ENCODE results near the gene GATA5.

The GATA5 gene

DNA sequence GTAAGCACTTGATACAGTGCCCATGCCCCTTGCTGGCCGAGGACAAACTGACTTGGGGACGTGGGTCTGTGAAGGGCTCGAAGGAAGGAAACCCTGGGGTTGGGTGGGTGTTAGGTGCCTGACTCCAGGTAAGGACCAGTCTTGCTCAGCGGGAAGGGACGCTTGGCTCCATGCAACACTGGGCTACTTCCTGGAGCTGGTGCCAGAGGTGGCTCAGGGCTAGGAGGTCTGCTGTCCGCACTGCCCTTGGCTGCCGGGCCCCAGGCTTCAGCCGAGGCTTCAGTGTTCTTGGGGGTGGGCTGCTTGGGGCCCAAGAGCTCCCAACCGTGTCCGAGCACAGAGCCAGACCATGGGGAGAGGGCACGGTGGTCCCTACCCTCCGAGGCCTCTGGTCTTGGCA lies 5.3 kb downstream of the GATA5 start:
- DNase-seq = no peak

DNA sequence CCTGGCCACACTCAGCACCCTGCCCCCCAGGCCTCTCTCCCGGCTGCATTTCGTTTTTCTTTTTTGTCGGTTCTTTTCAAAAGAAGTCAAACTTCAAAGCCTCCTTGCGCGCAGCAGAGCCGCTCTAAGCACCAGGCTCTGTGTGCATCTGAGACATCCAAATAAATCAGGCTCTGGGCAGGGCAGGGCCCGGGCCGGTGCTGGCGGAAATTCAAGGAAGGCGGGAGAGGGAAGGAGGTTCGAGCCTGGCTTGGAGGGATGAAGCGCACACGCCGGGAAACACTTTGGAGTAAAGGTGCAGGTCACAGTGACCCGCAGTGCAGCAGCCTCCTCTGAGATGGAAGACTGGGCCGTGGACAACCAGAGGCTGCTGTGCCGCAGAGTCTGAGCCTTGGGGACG lies 5.8 kb downstream of the GATA5 start:
- no peak for DNase-seq

DNA sequence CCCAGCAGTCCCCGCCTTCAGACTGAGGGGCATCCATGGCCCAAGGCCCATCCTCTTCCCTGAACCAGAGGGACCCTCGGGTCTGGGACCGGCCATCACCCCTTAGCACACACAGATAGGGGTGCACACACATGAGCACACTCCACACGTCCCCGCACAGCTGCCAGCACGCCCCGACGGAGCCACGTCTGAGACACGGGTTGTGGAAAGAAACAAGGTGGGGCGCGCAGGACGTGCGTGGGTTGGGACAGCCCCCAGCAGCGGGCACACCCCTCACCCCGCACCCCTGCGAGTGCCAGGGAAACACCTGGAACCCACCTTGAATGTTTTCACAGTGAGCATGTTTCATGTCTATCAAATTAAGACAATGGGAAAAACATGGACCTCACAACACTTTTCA lies 6.4 kb downstream of the GATA5 start:
- DNase-seq = no peak

DNA sequence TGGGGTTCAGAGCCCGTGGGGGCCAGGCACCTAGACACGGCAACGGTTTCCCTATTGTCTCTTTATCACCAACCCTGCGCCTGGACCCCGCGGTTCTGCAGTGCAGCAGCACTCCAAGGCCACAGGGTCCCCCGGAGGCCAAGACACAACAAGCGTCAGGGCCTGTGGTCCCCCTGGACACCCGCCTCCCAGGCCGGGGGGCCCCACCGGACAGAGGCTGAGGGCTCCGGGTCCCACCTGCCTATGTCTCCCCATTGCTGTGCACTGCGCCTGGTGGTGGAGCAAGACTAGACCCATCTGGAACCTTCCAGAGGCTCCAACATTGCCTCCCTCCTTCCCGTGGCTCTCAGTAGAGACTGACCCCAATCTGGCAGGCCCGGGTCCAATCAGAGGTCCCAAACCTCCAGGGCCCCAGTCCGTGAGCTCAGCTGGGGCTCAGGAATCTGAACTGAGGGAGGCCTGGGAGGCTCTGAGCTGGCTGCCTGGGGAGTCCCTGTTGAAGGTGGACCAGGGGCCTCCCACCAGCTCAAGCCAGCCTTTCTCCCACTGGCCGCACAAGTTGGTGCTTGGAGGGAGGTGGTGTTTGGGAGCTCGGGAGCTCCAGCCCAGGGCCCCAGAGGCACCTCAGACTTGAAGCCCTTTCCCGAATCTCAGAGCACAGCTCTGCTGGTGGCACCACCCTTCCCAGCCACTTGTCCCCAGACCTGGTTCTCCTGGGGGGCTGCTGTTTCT lies 8.8 kb downstream of the GATA5 start:
- no peak for DNase-seq

DNA sequence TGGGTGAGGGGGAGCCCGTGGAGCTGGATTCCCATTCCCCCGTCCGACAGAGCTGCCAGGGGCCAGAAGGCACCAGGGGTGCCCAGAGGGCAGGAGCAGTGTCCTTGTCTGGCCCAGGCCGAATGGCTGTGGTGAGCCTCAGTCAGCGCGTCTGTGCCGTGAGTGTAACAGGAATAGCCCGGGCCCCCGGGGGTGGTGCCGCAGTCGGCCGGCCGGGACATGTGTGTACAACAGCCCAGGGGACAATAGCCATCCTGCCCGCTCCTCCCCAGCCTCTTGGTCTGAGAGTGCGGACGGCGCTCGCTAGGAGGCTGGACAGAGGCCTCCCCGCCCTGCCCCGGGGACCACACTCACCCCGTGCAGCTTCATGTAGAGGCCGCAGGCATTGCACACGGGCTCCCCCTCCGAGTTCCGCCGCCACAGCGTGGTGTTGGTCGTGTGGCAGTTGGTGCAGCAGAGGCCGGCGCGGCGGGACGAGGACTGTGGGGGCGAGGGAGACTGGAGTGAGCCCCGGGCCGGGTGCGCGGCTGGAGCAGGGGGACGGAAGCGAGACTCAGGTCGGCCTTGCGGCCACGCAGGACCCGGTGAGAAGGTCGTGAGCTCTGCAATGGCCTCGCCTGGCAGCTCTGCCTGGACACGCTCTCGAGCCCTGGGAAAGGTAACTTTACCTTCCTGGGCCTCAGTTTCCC lies 9.6 kb downstream of the GATA5 start:
- no peak for DNase-seq

DNA sequence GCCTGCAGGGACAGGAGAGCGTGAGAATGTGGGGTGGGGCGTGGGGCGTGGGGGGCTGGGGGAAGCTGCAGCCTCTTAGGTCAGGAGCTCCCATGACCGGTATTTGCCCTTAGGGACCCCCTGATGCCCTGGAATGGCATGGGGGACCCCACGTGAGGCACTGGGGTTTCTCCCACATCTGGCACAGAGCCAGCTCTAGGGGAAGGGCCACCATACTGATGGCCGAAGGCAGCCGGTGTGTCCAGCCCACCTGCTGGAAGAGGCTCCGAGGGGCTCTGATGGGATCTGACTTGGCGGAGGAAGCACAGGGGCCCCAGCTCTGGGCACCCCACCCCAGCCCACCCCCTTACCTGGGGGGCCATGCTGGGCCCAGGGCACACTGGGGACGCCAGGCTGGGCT lies 10.8 kb downstream of the GATA5 start:
- DNase-seq = no peak

DNA sequence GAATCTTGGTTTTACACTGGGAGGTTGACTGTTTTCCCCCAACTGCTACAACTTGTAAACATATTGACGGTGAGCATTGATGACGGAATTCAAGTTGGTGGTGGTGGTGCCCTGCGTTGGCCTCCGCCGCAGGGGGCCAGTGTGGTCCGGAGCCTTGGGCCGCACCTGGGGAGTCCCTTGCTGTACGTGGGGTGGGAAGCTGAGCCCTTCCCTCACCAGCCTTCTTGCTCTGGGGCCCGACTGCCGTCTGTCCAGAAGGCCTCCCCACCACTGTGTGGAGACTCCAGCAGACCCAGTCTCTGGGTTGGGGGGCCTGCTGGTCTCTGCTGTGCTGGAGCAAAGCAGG lies 11.4 kb downstream of the GATA5 start:
- DNase-seq = no peak

DNA sequence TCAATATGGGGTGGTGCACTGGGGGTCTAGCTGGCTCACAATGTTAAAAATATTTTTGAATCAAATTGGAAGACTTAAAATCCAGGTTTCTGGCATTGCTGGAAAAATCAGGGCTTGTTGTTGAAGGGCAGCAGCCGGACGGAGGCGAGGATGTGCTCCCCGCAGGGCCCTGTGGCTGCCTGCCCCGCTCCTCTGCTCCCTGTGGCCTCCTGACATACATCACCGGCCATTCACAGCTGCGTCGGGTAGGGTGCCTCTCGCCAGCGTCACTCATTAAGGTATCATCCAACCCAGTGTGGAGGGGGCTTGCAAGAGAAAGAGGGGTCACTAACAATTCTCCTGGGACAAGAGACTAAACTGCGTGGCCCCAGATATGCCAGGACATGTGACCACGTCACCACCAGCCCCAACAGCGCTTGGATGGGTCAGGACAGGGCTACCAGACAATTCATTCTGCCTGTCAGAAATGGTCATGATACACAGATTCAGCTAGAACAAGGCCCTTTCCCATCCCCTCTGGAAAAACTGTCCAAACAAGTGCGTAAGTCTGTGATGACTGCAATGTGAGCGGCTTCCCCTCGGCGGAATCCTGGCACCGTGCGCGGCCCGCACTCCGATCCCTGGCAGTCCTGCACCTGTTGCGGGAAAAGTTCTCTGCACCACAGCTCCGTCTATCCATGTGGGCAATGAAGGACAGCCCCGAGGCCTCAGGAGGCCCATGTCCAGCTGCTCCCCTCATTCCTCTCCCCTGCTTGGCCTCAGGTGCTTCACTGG lies 12.0 kb downstream of the GATA5 start:
- no peak for DNase-seq

DNA sequence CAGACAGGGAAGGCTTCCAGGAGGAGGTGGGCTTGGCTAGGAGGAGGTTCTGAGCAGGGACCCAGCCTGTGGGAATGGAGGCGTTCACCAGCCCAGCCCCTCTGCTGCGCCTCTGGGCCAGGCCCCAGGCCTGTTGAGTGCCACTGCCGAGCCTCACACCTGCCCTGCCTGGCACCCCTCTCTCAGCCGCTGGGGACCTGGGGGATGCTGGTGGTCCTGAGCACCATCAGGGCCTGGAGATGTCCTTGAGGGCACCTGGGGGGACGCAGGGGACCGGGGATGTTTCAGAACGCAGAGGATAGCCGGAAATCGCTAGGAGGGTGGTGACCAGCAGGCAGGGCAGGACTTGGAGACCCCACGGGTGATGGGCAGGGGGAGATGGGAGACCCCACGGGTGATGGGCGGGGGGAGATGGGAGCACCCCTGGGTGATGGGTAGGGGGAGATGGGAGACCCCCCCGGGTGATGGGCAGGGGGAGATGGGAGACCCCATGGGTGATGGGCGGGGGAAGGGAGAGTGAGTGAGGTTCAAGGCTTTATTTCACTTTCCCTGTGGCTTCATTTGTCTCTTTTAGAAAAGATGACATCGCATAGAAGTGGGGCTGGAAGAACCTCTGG lies 12.7 kb downstream of the GATA5 start:
- DNase-seq = no peak

DNA sequence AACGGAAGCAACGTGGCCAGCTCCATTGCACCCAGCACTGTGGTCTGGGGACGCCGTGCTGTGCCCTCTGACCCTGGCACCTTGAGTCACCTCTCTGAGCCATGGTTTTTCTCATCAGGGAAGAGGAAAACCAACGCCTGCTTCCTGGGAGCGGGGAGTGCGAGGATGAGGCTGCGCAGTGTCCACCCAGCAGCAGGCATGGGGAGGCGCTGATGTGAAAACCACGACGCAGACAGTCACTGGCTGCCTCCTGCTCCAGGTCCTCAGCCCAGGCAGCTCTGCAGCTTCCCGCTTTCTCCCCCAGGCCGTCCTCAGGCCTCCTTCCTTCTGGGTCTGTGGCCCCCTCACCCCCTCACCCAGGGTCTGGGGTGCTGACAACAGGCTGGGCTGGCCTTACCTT lies 14.0 kb downstream of the GATA5 start:
- DNase-seq = no peak

DNA sequence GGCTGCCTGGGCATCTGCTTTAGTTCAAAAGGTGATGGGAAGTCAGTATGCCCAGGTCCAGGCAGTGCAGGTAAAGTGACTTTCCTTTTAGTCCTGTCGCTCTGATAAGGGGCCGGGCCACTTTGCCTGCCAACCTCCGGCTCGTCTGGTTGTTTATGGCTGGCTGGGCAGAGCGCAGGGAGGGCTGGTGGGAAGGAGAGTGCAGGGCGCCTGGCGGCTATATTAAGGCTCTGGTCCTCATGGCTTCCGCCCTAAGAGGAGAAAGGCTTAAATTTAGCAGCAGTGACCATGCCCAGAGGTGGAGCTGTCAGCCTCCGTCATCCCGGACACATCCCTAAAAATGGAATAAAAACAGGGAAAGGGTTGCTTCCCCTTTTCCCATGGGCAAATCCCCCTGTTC lies 14.6 kb downstream of the GATA5 start:
- no peak for DNase-seq

DNA sequence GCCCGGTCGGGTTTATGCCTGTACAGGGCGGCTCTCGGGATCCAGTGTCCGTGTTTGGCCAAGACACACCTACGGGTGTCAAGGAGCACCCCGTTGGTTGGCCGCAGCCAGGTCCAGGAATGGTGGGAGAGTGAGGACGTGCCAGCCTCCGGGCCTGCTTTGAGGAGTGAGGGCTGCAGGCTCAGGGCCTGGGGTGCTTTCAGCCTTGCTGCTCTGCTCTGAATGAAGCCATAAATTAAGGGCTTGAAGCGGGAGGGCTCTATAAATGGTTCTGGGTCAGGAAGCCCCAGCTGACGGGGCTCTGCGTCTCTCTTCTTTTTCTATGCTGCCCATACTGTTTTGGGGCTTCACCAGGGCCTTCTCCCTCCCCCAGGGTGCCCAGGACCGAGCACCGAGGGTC lies 15.1 kb downstream of the GATA5 start:
- DNase-seq = no peak

DNA sequence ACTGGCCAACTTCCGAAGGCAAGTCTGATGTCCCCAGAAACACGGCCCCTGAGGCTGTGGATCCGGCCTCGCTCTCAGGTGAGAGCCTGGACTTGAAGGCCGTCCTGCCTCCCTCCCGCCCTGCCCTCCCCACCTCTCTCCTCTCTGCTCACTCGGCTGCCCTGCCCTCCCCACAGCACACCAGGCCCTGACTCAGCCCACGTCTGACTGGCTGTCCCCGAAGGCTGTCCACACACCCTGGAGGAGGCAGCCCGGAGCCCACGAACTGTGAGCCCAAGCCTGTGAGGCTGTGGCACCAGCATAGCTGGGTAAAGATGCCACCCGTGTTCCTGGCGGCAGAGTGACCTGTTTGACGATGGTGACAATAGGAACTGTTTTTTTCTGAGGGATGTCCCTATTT lies 16.3 kb downstream of the GATA5 start:
- no peak for DNase-seq

DNA sequence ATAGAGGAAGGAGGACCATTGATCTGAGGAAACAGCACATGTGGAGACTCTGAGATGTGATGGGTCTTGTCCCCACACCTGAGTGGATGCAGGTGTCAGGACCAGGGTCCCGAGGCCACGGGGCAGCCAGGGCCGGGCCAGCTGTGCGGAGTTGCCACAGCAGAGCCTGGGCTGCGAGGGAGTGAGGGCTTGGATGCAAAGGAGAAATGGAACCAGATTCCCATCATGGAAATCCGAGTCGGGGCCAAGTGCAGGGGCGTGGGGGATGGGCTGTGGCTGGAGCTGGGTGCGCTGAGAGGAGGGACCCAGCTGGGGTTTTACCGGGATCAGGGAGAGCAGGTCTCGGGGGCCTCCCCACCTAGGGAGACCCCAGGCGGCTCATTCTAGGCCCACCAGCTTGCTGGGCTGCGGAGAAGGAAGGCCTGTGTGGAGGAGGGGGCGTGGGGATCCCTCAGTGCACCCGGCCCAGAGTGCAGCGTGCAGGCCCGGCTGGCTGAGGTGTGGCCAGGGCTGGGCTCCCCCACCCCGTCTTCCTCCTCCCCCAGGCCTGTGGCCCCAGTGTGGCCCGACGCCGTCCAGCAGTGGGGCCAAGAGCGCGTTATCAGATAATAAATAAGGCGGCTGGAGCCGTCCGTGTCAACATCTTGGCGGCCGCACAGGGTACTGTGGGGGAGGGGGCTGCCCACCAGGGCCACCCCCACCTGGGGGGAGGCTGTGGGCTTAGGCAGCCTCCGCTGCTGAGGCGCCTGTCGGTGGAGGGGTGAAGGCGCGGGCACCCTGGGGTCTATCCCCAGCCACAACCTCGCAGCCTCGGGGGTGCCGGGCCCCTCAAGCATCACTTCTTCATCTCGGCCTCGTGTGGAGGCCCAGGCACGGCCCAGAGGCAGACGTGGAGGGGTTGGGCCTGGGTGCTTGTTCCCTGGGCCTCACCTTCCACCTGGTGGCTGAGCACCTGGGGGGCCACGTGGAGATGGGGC lies 17.2 kb downstream of the GATA5 start:
- no peak for DNase-seq

DNA sequence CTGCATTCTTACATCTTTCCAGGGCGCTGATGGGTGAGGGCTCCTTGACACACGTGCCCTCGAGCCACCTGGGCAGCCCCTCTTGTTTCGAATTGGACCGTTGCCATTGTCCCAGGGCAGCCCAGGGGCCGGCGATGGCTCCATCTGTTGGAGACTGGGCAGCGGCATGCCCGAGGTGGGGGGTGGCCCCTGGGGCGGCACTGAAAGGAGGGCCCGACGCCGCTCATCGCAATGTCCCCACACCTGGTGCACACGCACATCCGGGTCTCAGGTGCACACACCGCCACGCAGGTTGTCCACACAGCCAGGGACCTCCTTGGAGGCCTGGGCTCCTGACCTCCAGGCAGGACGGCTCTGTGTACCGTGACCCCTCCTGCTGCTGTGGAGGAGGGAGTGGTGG lies 18.0 kb downstream of the GATA5 start:
- DNase-seq = no peak

DNA sequence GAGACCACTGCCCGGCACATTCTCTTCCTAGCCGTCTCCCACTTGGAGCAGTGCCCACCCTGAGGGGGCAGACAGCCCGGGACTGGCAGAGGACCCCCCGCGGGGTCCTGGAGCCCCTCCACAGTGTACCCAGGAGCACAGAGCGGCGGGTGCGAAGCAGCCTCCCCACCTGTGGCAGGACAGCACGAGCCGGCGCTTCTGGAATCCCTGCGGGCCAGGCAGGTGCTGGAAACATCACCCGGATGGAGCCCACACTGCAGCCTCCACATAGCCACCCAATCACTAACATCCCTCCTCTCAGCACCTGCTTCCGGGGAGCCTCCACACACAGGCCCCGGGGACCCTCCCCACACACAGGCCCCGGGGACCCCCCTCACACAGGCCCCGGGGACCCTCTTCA lies 18.7 kb downstream of the GATA5 start:
- DNase-seq = no peak

DNA sequence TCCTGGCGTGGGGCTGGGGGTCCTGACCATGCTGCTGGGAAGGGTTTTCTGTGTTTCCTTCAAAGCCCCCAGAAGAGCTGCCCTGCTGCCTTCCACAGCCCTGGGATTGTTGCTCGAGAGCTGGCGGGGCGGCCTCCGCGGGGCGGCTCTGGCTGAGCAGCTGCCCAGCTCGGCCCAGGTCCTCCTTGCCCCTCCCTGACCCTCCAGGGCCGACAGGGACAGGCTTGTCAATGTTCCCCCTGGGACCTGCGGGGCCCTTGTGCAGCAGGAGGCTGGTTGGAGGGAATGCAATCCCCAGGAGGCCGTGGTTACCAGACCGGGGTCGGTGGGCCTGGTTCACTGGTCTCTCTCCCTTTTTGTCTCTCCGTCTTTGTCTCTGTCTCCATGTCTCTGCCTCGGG lies 19.9 kb downstream of the GATA5 start:
- DNase-seq = no peak

DNA sequence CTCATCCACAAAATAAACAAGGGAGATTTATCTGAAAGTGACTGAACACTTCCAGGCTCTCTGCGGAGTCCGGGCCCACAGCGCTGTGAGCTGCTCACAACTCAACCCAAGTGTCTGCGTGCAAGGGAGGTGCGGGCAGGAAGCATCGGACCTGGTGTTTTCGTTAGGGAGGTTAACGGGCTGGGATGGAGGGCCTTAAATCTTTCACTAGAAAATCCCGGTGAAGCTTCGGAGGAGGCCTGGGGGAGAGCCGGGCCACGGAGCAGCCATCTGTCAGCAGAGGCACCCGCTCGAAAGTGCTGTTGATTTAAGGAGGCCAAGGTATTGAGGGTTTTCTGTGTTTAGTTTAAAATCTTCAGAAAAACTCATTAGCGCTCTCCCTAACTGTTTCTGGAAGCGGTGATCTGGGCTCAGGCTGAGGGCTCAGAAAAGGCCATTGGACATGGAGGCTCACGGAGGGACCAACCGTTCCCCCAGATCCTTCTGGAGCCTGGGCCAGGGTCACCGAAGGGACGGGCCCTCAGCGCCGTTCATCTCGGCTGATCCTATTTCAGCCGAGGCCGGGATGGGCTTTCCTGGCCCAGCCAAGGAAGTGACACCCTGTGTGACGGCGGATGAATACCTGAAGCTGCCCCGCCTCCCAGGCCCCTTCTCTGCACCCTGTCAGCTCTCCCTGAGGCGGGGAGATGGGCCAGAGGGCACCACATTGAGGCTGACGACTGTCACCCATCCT lies 20.7 kb downstream of the GATA5 start:
- no peak for DNase-seq

DNA sequence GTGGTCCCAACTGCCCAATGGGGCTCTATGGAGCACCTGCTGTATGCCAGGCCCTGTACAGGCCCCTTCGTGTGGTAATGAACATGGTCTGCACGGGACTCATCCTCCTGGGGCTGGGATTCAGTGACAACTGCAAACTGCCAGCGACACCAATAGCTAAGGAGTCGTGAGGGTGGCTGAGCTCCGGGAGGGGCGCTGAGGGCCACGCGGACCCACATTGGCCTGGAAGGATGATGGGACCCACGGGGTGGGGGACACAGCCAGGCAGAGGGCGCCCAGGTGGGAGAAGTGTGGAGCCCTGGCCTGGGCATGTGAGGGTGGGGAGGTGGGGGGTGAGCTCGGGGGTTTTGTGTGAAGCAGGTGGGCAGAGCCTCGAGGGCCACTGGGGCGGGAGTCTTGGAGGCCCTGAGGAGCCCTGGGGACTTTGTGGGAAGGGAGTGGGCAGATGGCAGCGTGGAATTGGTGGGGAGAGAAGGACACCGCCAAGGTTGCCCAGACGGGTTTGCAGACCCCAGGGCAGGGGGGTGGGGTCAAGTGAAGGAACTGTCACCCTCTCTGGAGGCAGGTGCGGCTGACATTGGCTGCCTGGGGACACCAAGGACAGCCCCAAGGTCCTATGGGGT lies 22.5 kb downstream of the GATA5 start:
- no peak for DNase-seq

DNA sequence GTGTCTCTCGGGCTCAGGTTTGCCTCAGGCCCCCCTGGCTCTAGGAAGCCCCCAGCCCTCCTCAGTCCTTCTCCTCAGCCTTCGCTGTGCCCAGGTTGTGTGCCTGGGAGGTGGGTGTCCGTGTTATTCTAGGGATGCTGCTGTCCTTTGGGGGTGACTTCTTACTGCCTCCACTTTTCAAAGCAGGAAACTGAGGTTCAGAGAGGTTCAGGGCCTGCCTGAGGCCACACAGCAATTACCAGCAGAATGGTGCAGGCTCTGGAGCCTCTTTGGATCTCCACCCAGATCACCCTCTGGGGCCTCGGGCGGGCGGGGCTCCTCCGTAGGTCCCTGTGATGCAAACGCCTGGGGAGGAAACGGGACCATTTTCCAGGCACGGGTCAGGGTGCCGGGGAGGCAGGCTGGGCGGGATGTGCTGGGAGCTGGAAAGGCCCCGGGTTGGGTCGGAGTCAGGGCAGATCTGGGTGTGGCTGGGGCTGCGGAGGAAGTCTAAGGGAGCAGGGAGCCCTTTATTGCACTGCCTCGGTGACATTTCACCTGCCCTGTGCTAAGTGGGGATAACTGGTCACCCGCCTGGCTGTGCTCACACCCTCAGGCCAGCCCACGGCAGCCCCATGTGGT lies 23.2 kb downstream of the GATA5 start:
- DNase-seq = no peak

DNA sequence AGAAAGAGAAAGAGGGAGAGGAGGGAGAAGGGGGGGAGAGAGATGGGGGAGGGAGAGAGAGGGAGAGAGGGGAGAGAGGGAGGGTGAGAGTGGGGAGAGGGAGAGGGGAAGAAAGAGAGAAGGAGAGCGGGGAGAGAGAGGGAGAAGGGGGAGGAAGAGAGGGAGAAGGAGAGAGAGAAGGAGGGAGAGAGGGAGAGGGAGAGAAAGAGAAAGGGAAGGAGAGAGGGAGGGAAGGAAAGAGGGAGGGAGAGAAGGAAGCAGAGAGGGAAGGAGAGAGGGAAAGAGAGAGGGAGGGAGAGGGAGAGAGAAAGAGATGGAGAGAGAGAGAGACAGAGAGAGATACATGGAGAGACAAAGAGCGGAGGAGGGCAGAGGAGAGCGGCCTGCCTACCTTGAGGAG lies 23.8 kb downstream of the GATA5 start:
- DNase-seq = no peak
